Measurements from ENCODE around the gene ACSL5. TPM values are rescaled to one million over a fixed set of nuclear protein-coding genes. Genes with fewer than 3 reads are reported as not detected.

The ACSL5 gene
- total and polyA plus RNA-seq, 10 of the 15 experiments (the other 5 are each of a cell fraction or from before 2014, with no cell fraction given) = 22.3 to 57.0 (median 46.4) TPM

GRCh38 chr10:112369495-112370423, 4.2 kb upstream of the ACSL5 start:
- H3K9ac ChIP-seq (ENCODE audit: control insufficient read depth, insufficient read depth, low read length) = no peak overlapping the region
- no TSS peak for BruUV-seq (replicated peaks)
- H3K4me3 ChIP-seq = no peak overlapping the region
- no peak overlapping the region for H3K4me2 ChIP-seq (ENCODE audit: control insufficient read depth, insufficient read depth)
- no peaks in the 10 kb centered on the region for H4K20me1 ChIP-seq (ENCODE audit: control insufficient read depth, insufficient read depth)
- ChIA-PET RAD21 (ENCODE audit: unreplicated experiment) (no interaction called here), CTCF (interaction anchor here (0.6 kb wide), 2 partner anchors 613 to 1515 kb away, joined by 4 to 5 read pairs; no protein-coding TSS in a partner anchor), SMC1A (ENCODE audit: uncharacterized antibody, unreplicated experiment) (no interaction called here), POLR2A (no interaction called here)
- 85% methylated on average over 30 of the region's 40 CpGs for WGBS (ENCODE audit: insufficient coverage, insufficient replicate concordance, low lambda C conversion rate, missing lambda C conversion rate)
- no peaks in the 10 kb centered on the region for H3K36me3 ChIP-seq (ENCODE audit: control insufficient read depth in 2 of 2, insufficient read depth in 2 of 2, low read length in 1 of 2)
- no peak overlapping the region for H3K27ac ChIP-seq (ENCODE audit: control insufficient read depth, insufficient read depth)
- no peak overlapping the region for H2AFZ ChIP-seq (ENCODE audit: control insufficient read depth, low read depth, low read length)
- H3K27me3 ChIP-seq (replicated peaks in 1 of 2; ENCODE audit: control insufficient read depth in 2 of 2, insufficient read depth in 2 of 2, low read length in 1 of 2) = no peaks in the 10 kb centered on the region
- H3K79me2 ChIP-seq (ENCODE audit: control insufficient read depth, insufficient read depth, low read length) = no peaks in the 10 kb centered on the region
- TF ChIP-seq MXI1 (IDR thresholded peaks at IDR 0.05; ENCODE audit: low read depth, low read length) (no peak), DPF2 (IDR thresholded peaks at IDR 0.05) (no peak), ZBTB33 (IDR thresholded peaks at IDR 0.05) (peak; percentile 91), BHLHE40 (IDR thresholded peaks at IDR 0.05; ENCODE audit: borderline replicate concordance in 1 of 2, low read depth in 2 of 2, low read length in 1 of 2) (peak in 1 of 2 experiments; percentile 36; a peak in 1 of 4 replicates), USF2 (IDR thresholded peaks at IDR 0.05; ENCODE audit: borderline replicate concordance, low read depth, low read length) (no peak; the same call in 1 of the 2 replicates)
- ATAC-seq (peak; percentile 85), DNase-seq (ENCODE audit: low read depth, low spot score) (no peak), FAIRE-seq (no peak)
- no peaks in the 10 kb centered on the region for H3K9me3 ChIP-seq (replicated peaks; ENCODE audit: control insufficient read depth, insufficient read depth, low read length)
- peaks cover 3% of the 10 kb centered on the region for H3K4me1 ChIP-seq (ENCODE audit: control insufficient read depth, insufficient read depth, low read length)
- intact Hi-C loops (cut with micrococcal nuclease; ENCODE audit: unreplicated experiment) (no loop called here), in situ Hi-C loops (cut with MboI) (no loop called here)

Data from GM12878 (cell line).